ENCODE measurements around the gene DIO3. TPM values are rescaled to one million over a fixed set of nuclear protein-coding genes. Genes with fewer than 3 reads are reported as not detected.

The DIO3 gene
- total RNA-seq, 1 experiment from 2014 or later, result 4.9 TPM

DNA sequence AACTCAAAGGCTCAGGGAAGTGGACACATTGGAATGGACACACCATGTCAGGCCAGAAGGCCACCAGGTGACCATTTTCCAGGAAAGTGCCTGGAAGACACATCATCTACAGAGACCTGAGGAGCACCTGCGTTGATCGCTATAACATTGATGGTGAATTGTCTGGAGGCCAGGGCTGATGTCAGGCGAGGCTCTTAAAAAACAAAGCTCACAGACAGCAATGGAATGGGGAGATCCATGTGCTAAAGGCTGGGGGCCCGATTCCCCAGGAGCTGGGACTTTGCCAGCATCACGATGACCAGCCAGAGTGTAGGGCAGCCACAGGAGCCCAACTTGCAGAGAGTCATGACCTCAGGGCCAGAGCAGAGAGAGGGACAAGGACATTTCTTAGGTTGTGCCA lies 30.3 kb downstream of the DIO3 start:
- ChIA-PET POLR2A (ENCODE audit: unreplicated experiment) (interaction anchor here (0.6 kb wide), 1 partner anchor 298 kb away, joined by 5 read pairs; no protein-coding TSS in a partner anchor), CTCF (no interaction called here)
- intact Hi-C loops (cut with micrococcal nuclease), result no loop called here
- Histone ChIP-seq H3K79me2 (ENCODE audit: low read length) (no peaks in the 10 kb centered on the region), H3K4me3 (ENCODE audit: low read length) (no peak overlapping the region), H2AFZ (ENCODE audit: low read length) (no peak overlapping the region), H3K9me3 (ENCODE audit: low read length) (no peaks in the 10 kb centered on the region), H3F3A (ENCODE audit: low read length, unreplicated experiment) (no peaks in the 10 kb centered on the region), H3K27ac (ENCODE audit: low read length) (no peak overlapping the region), H3K9ac (ENCODE audit: low read length) (no peak overlapping the region), H3K36me3 (ENCODE audit: low read depth, low read length) (no peaks in the 10 kb centered on the region), H3K4me1 (ENCODE audit: insufficient read depth, low read length) (no peaks in the 10 kb centered on the region), H3K4me2 (ENCODE audit: low read length) (no peak overlapping the region), H3K27me3 (ENCODE audit: low read length) (no peaks in the 10 kb centered on the region), H3K9me2 (replicated peaks; ENCODE audit: low read length) (no peaks in the 10 kb centered on the region), H4K20me1 (ENCODE audit: low read length) (no peaks in the 10 kb centered on the region)
- no peak for ATAC-seq
- no peak for DNase-seq
- BruUV-seq (replicated peaks), result no TSS peak
- TF ChIP-seq, protein P1, sequence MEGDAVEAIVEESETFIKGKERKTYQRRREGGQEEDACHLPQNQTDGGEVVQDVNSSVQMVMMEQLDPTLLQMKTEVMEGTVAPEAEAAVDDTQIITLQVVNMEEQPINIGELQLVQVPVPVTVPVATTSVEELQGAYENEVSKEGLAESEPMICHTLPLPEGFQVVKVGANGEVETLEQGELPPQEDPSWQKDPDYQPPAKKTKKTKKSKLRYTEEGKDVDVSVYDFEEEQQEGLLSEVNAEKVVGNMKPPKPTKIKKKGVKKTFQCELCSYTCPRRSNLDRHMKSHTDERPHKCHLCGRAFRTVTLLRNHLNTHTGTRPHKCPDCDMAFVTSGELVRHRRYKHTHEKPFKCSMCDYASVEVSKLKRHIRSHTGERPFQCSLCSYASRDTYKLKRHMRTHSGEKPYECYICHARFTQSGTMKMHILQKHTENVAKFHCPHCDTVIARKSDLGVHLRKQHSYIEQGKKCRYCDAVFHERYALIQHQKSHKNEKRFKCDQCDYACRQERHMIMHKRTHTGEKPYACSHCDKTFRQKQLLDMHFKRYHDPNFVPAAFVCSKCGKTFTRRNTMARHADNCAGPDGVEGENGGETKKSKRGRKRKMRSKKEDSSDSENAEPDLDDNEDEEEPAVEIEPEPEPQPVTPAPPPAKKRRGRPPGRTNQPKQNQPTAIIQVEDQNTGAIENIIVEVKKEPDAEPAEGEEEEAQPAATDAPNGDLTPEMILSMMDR (conservative IDR thresholded peaks at IDR 0.05; ENCODE audit: low read depth, low read length), result no peak
- TF ChIP-seq EZH2 (IDR thresholded peaks at IDR 0.05; ENCODE audit: low read length, unreplicated experiment), result no peak
- TF ChIP-seq EZH2phosphoT487 (IDR thresholded peaks at IDR 0.05; ENCODE audit: borderline replicate concordance, low read length), result no peak

DNA sequence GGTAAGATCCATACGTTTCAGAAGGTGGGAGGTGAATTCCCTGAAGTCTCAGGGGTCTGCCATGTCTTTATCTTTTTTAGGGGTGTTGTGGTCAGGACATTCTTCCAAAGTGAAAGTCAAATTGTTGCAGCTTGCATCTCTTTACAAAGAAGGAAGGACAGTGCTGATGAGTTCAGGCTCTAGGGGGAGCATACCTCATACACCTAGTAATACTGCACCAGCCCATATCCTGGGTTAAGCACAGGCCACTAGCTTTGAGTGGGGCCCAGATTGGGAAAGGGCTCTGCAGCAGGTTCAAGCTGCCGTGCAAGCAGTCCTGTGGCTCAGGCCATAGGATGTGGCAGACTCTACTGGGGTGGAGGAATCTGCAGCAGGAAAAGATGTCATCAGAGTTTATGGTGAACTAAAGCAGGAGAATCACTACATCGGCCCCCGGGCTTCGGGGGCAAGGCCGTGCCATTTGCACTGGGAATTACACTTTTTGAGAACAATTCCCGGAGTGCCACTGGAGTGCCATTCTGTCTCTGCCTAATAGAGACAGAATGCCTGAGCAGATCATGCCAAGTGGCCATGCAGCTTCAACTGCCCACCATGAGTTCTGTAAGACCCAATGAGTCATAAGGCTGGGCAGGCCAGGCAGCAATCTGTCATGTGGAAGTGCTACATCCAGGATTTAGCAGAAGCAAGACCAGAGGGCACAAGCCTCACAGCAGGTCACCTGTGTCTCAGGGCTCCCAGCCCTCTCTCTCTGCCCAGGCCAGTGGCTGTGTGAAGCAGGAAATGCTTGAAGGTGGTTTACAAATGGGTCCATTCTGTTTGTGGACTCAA lies 32.3 kb downstream of the DIO3 start:
- H3K27me3 ChIP-seq (ENCODE audit: low read length), result no peaks in the 10 kb centered on the region
- CTCF ChIA-PET, result no interaction called here
- H3K9me2 ChIP-seq (replicated peaks; ENCODE audit: low read length), result no peaks in the 10 kb centered on the region
- H3K9me3 ChIP-seq (ENCODE audit: low read length), result no peaks in the 10 kb centered on the region
- H3K4me2 ChIP-seq (ENCODE audit: low read length), result no peak overlapping the region
- no peak overlapping the region for H3K4me3 ChIP-seq (ENCODE audit: low read length)
- no peaks in the 10 kb centered on the region for H3K4me1 ChIP-seq (ENCODE audit: insufficient read depth, low read length)
- H3K36me3 ChIP-seq (ENCODE audit: low read depth, low read length), result no peaks in the 10 kb centered on the region
- H3K79me2 ChIP-seq (ENCODE audit: low read length), result no peaks in the 10 kb centered on the region
- H3K9ac ChIP-seq (ENCODE audit: low read length), result no peak overlapping the region
- BruUV-seq (replicated peaks), result no TSS peak
- TF ChIP-seq EZH2 (IDR thresholded peaks at IDR 0.05; ENCODE audit: low read length, unreplicated experiment) (no peak), EZH2phosphoT487 (IDR thresholded peaks at IDR 0.05; ENCODE audit: borderline replicate concordance, low read length) (no peak)
- TF ChIP-seq, protein P1 (conservative IDR thresholded peaks at IDR 0.05; ENCODE audit: low read depth, low read length), result no peak
- no peak for DNase-seq
- ATAC-seq, result no peak
- H4K20me1 ChIP-seq (ENCODE audit: low read length), result no peaks in the 10 kb centered on the region
- intact Hi-C loops (cut with micrococcal nuclease), result no loop called here
- no peak overlapping the region for H3K27ac ChIP-seq (ENCODE audit: low read length)
- H2AFZ ChIP-seq (ENCODE audit: low read length), result no peak overlapping the region
- POLR2A ChIA-PET (ENCODE audit: unreplicated experiment), result no interaction called here
- H3F3A ChIP-seq (ENCODE audit: low read length, unreplicated experiment), result no peaks in the 10 kb centered on the region

DNA sequence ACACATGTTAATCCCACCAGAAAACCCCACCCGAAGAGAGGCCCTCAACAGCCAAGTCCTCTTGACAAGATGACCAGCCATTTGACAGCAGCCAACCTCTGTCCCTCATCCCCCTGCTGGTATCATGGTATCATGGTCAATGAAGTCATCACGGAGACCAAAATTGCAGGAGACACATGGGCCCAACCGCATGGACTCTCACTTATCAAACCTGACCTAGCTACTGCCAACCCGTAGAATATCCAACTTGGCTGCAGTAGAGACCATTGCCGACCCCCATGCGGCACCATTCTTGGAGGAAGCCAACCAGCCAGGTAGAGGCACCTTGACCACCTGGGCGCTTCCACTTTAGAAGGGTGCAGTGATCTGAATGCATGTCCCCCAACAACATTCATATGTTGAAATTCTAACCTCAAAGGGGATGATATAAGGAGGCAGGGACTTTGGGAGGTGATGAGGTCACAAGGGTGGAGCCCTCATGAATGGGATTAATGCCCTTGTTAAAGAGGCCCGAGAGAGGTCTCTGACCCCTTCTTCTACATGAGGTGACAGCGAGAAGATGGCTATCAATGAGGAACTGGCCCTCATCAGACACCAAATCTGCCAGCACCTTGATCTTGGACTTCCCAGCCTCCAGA lies 33.3 kb downstream of the DIO3 start:
- Histone ChIP-seq H3K9ac (ENCODE audit: low read length) (no peak overlapping the region), H3K27ac (ENCODE audit: low read length) (no peak overlapping the region), H3K27me3 (ENCODE audit: low read length) (no peaks in the 10 kb centered on the region), H3K36me3 (ENCODE audit: low read depth, low read length) (no peaks in the 10 kb centered on the region), H3K9me2 (replicated peaks; ENCODE audit: low read length) (no peaks in the 10 kb centered on the region), H3K79me2 (ENCODE audit: low read length) (no peaks in the 10 kb centered on the region), H3K4me3 (ENCODE audit: low read length) (no peak overlapping the region), H2AFZ (ENCODE audit: low read length) (no peak overlapping the region), H3K4me1 (ENCODE audit: insufficient read depth, low read length) (no peaks in the 10 kb centered on the region), H3K4me2 (ENCODE audit: low read length) (no peak overlapping the region), H3K9me3 (ENCODE audit: low read length) (no peaks in the 10 kb centered on the region), H3F3A (ENCODE audit: low read length, unreplicated experiment) (no peaks in the 10 kb centered on the region), H4K20me1 (ENCODE audit: low read length) (no peaks in the 10 kb centered on the region)
- no peak for DNase-seq
- ChIA-PET CTCF (no interaction called here), POLR2A (ENCODE audit: unreplicated experiment) (no interaction called here)
- intact Hi-C loops (cut with micrococcal nuclease), result no loop called here
- TF ChIP-seq EZH2 (IDR thresholded peaks at IDR 0.05; ENCODE audit: low read length, unreplicated experiment) (no peak), EZH2phosphoT487 (IDR thresholded peaks at IDR 0.05; ENCODE audit: borderline replicate concordance, low read length) (no peak)
- TF ChIP-seq, protein P1 (conservative IDR thresholded peaks at IDR 0.05; ENCODE audit: low read depth, low read length), result no peak
- ATAC-seq, result no peak
- no TSS peak for BruUV-seq (replicated peaks)
